NCI-H2196 (cell line): ENCODE data around the gene NPTXR.

Source experiments
- DNase-seq: peaks from one replicate; lab custom pipeline; 2025; ENCODE audit not compliant: unreplicated experiment; lab: John Stamatoyannopoulos, UW

Gene NPTXR

DNA sequence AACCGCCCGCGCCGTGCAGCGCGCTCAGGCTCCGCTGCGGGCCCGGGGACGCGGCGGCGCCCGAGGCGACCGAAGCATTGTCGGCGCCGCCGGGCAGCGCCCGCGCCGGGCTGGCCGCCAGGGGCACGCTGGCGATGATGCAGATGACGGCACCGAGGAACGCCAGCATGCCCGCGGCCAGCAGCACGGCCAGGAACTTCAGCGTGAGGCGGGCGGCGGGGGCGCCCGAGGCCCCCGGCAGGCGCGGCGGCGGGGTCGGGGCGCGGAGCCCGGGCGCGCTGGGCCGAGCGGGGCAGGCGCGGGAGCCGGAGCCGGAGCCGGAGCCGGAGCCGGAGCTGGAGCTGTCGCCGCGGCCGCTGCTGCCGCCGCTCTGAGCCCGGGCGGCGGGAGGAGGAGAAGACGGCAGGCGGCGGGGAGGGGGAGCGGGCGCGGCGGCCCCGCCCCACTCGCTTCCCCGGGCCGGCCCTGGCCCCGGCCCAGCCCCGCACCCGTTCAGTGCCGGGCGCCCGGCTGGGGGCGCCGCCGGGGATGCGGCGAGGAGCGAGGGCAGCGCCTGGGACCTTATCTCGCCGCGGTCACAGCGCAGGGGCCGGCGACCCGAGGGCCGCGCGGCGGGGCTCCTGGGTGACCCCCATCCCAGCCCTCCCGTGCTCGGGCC, at the start of gene NPTXR:
NPTXR (minus strand) TSS at position 372 of the 658 bp plus-strand sequence.
- DNase-seq = peak; percentile 26

DNA sequence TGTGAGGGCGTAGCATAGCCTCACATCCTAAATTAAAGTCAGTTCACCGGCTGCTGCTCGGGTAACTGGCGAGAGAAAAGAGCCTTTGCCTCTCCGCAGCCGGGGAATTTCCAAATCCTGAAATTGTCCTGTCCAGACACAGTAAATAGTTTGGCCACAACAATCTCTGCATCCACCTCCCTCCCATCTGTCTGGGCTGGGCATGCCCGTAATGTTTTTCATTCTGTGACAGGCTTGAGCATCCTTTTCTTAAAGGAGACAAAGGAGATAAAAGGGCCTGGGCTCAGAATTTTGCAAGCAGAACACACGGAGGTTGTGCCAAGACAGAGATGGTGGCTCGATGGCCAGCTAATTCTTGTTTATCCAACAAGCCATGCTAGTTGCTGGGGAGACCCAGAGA, 47.4 kb upstream of the NPTXR start:
- DNase-seq = no peak

DNA sequence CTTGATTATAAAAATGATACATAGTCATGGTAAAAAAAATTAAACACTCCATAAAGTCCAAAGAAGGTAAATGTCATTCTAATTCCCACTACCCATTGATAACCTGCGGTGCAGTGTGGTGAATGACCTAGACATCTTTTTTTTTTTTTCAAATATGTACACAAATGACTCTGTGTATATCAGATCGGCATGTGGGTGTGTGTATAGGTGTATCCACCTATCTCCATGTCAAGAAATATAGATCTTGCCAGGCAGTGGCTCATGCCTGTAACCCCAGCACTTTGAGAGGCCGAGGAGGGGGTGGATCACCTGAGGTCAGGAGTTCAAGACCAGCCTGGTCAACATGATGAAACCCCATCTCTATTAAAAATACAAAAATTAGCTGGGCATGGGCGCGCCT, 46.5 kb upstream of the NPTXR start:
- no peak for DNase-seq

DNA sequence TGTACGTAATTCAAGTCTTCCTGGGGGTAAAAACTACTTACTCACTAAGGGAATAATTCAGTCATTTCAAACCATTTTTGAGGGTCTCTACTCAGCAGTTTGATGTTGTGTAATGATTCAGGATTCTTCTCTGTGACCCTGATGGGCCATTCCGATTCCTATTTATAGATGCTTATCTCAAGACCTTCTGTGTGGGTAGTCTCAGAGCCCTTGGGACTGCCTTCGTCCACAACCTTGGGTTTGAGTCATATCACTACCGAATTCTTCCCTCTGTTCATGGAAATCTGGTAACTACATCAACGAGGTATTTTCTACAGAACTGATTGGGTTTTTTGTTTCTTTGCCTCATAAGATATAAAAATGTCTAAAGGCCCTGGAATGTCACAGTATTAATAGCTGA, 42.5 kb upstream of the NPTXR start:
- no peak for DNase-seq

- DNase-seq = no peak
These were observed 39.3 kb upstream of the NPTXR start for GRCh38 chr22:38882972-38883622.

GRCh38 chr22:38881997-38882879, 38.4 kb upstream of the NPTXR start:
- DNase-seq = no peak

- DNase-seq = no peak
These were observed 37.6 kb upstream of the NPTXR start for GRCh38 chr22:38881464-38881871.

DNA sequence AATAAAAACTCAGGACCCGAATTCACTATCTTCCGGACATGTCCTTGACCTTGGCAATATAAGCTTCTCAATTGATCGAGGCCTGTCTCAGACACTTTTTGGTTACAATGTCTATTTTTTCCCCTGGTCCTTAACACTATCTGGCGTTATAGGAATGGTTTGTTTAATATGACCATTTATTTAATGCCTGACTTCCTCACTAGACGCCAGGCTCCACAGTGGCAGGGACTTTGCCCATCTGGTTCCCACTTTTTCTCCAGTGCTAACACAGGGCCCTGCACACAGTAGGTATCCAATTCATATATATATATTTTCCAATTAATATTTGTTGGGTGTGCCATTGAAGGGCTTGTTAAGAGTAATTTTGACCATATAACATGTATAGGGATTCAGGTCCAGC, 36.1 kb upstream of the NPTXR start:
- DNase-seq = no peak

DNA sequence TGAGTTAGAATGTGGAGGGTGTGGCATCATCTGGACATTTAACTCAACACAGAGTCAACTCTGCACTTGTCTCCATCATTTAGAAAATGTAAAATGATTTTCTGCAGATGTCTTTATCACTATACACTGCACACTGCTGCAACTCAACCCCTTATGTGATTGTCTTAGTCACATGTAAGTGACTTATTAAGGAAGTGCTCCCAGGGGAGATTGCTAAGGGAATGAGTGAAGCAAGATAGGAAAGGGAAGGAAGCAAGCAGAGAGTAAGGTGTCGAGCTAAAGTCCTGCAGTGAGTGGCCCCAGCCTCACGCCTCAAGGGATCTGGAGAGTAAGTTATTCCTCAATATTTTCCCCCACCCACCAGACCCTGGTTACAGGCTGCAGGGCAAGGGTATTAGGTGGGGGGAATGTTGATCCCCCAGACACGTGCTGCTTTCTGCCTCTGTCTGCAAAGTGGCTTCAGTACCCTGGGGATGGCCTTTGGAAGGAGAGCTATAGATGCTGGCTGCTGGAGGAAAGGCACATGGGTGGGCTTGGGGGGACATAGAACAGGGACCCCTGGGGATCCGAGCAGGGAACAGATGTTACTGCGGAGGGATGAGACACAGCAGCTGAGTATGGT, 35.4 kb upstream of the NPTXR start:
- DNase-seq = no peak

- DNase-seq = no peak
These were observed 34.2 kb upstream of the NPTXR start for GRCh38 chr22:38878001-38878400.

GRCh38 chr22:38874529-38875222, 30.8 kb upstream of the NPTXR start:
- DNase-seq = no peak

DNA sequence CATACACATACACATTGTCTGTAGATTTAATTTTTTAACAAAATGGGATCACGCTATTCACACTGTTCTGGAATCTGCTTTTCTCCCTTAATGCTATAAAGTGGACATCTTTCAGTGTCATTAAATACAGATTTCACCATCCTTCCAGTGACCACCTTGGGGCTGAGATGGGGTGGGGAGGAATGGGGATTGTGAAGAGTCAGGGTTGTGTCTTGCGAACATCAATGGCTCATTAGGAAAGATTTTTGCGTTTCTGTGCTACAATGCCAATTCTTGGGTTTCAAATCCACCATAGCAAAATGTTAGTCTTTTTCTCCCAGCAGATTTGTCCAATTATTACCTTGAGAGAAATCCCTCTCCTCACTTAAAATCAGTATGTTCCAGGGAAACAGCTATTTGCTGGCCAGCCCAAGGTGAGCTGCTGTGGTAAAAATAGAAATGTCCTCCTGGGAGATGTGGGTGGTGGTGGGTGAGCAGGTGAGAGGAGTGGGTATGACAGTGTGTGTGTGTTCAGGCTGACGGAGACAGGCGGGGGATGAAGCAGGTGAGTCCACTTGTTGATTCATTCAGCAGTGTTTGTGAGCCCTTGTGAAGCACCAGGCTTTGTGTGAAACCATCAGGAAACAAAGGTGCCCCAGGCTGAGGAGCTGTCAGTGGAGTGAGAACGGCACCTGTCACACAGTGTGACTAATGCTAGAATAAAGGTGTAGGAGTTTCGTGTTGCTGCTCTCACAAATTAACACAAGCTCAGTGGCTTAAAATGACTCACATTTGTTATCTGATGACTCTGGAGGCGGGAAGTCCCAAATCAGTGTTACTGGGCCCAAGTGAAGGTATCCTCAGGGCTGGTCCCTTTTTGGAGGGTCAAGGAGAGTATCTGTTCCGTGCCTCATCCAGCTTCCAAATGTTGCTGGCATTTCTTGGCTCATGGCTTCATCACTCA, 29.9 kb upstream of the NPTXR start:
- peak; percentile 20 for DNase-seq

DNA sequence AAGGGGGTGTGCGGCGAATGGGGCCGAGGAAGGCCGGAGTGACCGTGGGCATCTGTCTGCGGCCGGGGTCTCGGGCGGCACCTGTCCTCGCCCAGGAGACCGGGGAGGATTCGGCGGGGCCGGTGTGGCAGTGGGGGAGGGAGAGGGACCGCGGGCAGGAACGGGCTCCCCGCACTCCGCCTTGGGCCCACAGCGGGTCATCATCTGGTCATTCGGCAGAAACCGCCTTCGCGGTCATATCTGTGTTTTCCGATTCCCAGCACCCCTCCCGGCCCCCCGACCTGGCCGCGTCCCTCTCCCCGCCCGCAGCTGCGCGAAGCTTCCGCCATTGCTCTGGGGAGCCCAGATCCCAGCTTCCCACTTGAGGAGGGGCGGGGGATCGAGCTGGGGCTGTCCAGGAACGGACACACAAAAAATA, 29.0 kb upstream of the NPTXR start:
- peak; percentile 37 for DNase-seq

DNA sequence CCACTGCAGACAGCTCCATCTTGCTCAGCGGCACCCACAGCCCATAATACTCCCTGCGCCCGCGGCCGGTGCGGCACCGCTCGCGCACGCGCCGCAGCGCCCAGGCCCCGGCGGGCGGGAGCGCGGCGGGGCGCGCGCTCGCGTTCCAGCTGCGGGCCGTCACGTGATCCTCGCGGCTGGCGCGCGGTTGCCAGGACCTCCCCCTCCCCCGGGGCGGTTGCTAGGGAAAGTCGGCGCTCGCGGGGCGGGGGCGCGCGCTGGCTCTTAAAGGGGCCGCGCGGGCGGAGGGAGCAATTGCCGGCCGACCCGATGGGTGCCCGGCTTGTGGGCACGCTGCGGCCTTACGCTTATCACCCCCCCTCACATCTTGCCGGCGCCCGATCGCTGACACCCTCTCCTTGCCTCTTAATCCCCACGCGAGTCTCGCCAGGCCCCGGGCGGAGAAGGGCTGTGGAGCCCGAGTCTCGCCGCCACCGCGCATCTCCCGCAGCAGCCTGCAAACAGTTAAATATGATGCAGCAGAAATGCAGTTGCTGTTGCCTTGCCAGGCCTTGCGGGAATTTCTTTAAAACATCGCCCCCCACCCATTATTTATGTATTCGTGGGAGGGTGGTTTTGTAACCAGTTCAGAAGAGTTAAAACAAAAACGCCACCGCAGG, 28.5 kb upstream of the NPTXR start, which contains the start of gene CBX6:
CBX6 (minus strand) TSS at position 45 of the 659 bp plus-strand sequence; CDS start at position 19, 26 bp downstream.
- peak; percentile 85 for DNase-seq

- DNase-seq = no peak
These were observed 27.7 kb upstream of the NPTXR start for GRCh38 chr22:38871360-38872171.

DNA sequence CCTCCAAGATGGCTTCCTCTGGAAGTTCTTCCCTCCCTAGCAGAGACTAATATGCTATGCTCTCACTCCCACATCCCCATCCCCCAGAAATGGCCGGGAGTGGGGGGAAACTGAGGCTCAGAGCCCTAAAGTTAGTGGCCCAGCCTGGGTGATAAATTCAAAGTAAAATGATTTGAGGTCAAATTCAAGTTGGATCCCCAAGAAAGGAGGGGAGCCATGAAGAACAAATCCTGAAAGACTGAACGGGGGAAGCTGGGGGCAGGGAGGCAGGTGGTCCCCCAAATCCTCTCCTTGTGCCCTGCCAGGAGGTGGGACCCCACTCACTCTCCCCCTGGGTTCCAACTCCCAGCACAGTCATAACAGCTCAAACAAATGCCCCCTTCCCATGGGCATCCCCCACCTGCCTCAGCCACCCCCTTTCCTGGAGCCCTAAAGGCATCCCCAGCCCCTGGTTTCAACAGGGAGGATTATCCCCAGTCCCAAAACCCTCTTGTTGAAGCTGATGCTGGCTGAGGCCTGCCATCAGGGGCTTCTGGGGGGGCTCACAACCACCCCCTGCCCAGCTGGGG, 27.0 kb upstream of the NPTXR start:
- no peak for DNase-seq

GRCh38 chr22:38870312-38870741, 26.5 kb upstream of the NPTXR start:
- peak; percentile 70 for DNase-seq

DNA sequence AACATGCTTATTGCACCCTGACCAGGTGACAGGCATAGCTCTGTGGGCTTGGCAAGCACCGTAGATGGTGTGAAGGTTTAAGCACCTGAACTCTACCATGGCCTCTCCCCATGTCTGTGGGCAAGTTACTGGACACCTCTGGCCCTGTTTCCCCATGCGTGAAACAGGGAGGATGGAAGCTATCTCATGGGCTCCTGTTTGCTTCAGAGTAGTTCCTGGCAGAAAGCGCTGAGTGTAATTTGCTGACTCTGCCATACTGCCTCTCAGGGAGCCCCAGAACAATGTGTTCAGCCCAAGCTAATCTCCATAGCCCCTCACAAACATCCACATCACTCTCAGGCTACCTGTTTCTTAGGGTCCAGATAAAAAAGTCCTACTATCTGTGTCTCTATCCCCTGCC, 25.8 kb upstream of the NPTXR start:
- DNase-seq = no peak
